SJSA1 (cell line): ENCODE measurements around the gene NARS2. TPM values are rescaled to one million over a fixed set of nuclear protein-coding genes. Genes with fewer than 3 reads are reported as not detected.
"Not testable (repeated sequence)": the region's sequence is repeated elsewhere in the genome, so short reads cannot be mapped to it uniquely, and the experiment has no call there.

Source experiments
- DNase-seq, 2 experiments: peaks; one replicate each; pipeline ENCODE4 v3.0.0-alpha.2; 2015 to 2020; ENCODE audit warnings: low spot score in 2 of 2, low read depth in 1 of 2
- H3K27ac ChIP-seq: fragments of 250-450 bp; sonication (Bioruptor Pico); 2 replicates; pipeline ENCODE4 v1.5.1; 2020; ENCODE audit warnings: mild to moderate bottlenecking, moderate library complexity
- H3K27me3 ChIP-seq: fragments of 250-450 bp; sonication (Bioruptor Pico); replicated peaks from 2 replicates; pipeline ENCODE4 v1.5.1; 2020; ENCODE audit warnings: mild to moderate bottlenecking, moderate library complexity
- H3K36me3 ChIP-seq: fragments of 250-450 bp; sonication (Bioruptor Pico); 2 replicates; pipeline ENCODE4 v1.5.1; 2020; ENCODE audit warnings: mild to moderate bottlenecking
- H3K4me1 ChIP-seq: fragments of 250-450 bp; sonication (Bioruptor Pico); replicated peaks from 2 replicates; pipeline ENCODE4 v1.6.1; 2021; ENCODE audit warnings: mild to moderate bottlenecking
- H3K4me3 ChIP-seq: fragments of 250-450 bp; sonication (Bioruptor Pico); 2 replicates; pipeline ENCODE4 v1.5.1; 2020; ENCODE audit warnings: mild to moderate bottlenecking
- H3K9me3 ChIP-seq: fragments of 250-450 bp; sonication (Bioruptor Pico); replicated peaks from 2 replicates; pipeline ENCODE4 v1.5.1; 2020; ENCODE audit warnings: mild to moderate bottlenecking
- total RNA-seq: library from RNA; depleted of rRNA; stranded (reverse); fragments of >200 nt; shearing (Covaris generic); gene quantifications from 2 replicates; pipeline ENCODE4 v1.2.3, GENCODE V29; 2014

Gene NARS2
- total RNA-seq, 1 experiment from 2014 or later: 20.8 TPM

GRCh38 chr11:78472382-78472781 lies 102.3 kb downstream of the NARS2 start:
- Histone ChIP-seq H3K27me3 (no peaks in the 10 kb centered on the region), H3K9me3 (no peaks in the 10 kb centered on the region)
- no peak for DNase-seq

GRCh38 chr11:78470861-78471442 lies 103.7 kb downstream of the NARS2 start:
- Histone ChIP-seq H3K4me3 (no peak overlapping the region), H3K4me1 (no peaks in the 10 kb centered on the region), H3K36me3 (no peaks in the 10 kb centered on the region), H3K27ac (no peak overlapping the region), H3K9me3 (no peaks in the 10 kb centered on the region), H3K27me3 (no peaks in the 10 kb centered on the region)
- no peak for DNase-seq

More at GRCh38 chr11:78472382-78472781, 102.3 kb downstream of the NARS2 start:
- Histone ChIP-seq H3K4me1 (no peaks in the 10 kb centered on the region), H3K36me3 (no peaks in the 10 kb centered on the region), H3K4me3 (no peak overlapping the region), H3K27ac (no peak overlapping the region)

GRCh38 chr11:78469896-78470295 lies 104.8 kb downstream of the NARS2 start:
- DNase-seq: no peak
- Histone ChIP-seq H3K9me3 (no peaks in the 10 kb centered on the region), H3K4me1 (no peaks in the 10 kb centered on the region), H3K27ac (no peak overlapping the region), H3K36me3 (no peaks in the 10 kb centered on the region), H3K4me3 (no peak overlapping the region), H3K27me3 (no peaks in the 10 kb centered on the region)

GRCh38 chr11:78467931-78468330 lies 106.7 kb downstream of the NARS2 start:
- no peak overlapping the region for H3K4me3 ChIP-seq
- no peaks in the 10 kb centered on the region for H3K36me3 ChIP-seq
- DNase-seq: no peak
- no peaks in the 10 kb centered on the region for H3K4me1 ChIP-seq
- H3K27ac ChIP-seq: no peak overlapping the region
- no peaks in the 10 kb centered on the region for H3K27me3 ChIP-seq
- no peaks in the 10 kb centered on the region for H3K9me3 ChIP-seq

- no peaks in the 10 kb centered on the region for H3K36me3 ChIP-seq
- no peak overlapping the region for H3K27ac ChIP-seq
- no peaks in the 10 kb centered on the region for H3K9me3 ChIP-seq
Observed at GRCh38 chr11:78467370-78467769, 107.3 kb downstream of the NARS2 start.

GRCh38 chr11:78465169-78465942 lies 109.3 kb downstream of the NARS2 start:
- Histone ChIP-seq H3K27ac (no peak overlapping the region), H3K9me3 (no peaks in the 10 kb centered on the region), H3K36me3 (no peaks in the 10 kb centered on the region), H3K4me1 (peaks cover 3% of the 10 kb centered on the region; the same call in 1 of the 2 replicates), H3K4me3 (no peak overlapping the region), H3K27me3 (no peaks in the 10 kb centered on the region)
- DNase-seq: no peak

More at GRCh38 chr11:78467370-78467769, 107.3 kb downstream of the NARS2 start:
- no peaks in the 10 kb centered on the region for H3K27me3 ChIP-seq
- no peak overlapping the region for H3K4me3 ChIP-seq
- DNase-seq: no peak
- H3K4me1 ChIP-seq: no peaks in the 10 kb centered on the region

GRCh38 chr11:78464787-78465168 lies 109.9 kb downstream of the NARS2 start:
- H3K4me1 ChIP-seq, DNase-seq, H3K36me3 ChIP-seq, H3K27me3 ChIP-seq, H3K27ac ChIP-seq, H3K4me3 ChIP-seq, H3K9me3 ChIP-seq: not testable (repeated sequence)

GRCh38 chr11:78460471-78460870 lies 114.2 kb downstream of the NARS2 start:
- Histone ChIP-seq H3K27me3 (no peaks in the 10 kb centered on the region), H3K9me3 (no peaks in the 10 kb centered on the region), H3K4me3 (no peak overlapping the region), H3K4me1 (peaks cover 3% of the 10 kb centered on the region; the same call in 1 of the 2 replicates), H3K36me3 (no peaks in the 10 kb centered on the region), H3K27ac (no peak overlapping the region)
- no peak for DNase-seq

- Histone ChIP-seq H3K36me3 (no peaks in the 10 kb centered on the region), H3K9me3 (no peaks in the 10 kb centered on the region), H3K27me3 (no peaks in the 10 kb centered on the region), H3K4me1 (peaks cover 3% of the 10 kb centered on the region; the same call in 1 of the 2 replicates), H3K27ac (no peak overlapping the region), H3K4me3 (no peak overlapping the region)
- no peak for DNase-seq
Observed at GRCh38 chr11:78459738-78460137, 114.9 kb downstream of the NARS2 start.

GRCh38 chr11:78457448-78457847 lies 117.2 kb downstream of the NARS2 start:
- H3K4me3 ChIP-seq: no peak overlapping the region
- H3K27me3 ChIP-seq: no peaks in the 10 kb centered on the region
- H3K9me3 ChIP-seq: no peaks in the 10 kb centered on the region
- peaks cover 3% of the 10 kb centered on the region; the same call in 1 of the 2 replicates for H3K4me1 ChIP-seq
- no peak for DNase-seq
- H3K36me3 ChIP-seq: no peaks in the 10 kb centered on the region
- no peak overlapping the region for H3K27ac ChIP-seq

- H3K4me1 ChIP-seq: no peaks in the 10 kb centered on the region
- no peaks in the 10 kb centered on the region for H3K27me3 ChIP-seq
- no peaks in the 10 kb centered on the region for H3K36me3 ChIP-seq
- no peak for DNase-seq
- H3K4me3 ChIP-seq: no peak overlapping the region
- H3K9me3 ChIP-seq: no peaks in the 10 kb centered on the region
- H3K27ac ChIP-seq: no peak overlapping the region
Observed at GRCh38 chr11:78453140-78453935, 121.3 kb downstream of the NARS2 start.

GRCh38 chr11:78451371-78452150 lies 123.1 kb downstream of the NARS2 start:
- Histone ChIP-seq H3K4me3 (no peak overlapping the region), H3K27ac (no peak overlapping the region)

GRCh38 chr11:78450866-78451265 lies 123.8 kb downstream of the NARS2 start:
- H3K36me3 ChIP-seq: no peaks in the 10 kb centered on the region
- H3K9me3 ChIP-seq: no peaks in the 10 kb centered on the region
- no peaks in the 10 kb centered on the region for H3K27me3 ChIP-seq
- DNase-seq: no peak
- no peaks in the 10 kb centered on the region for H3K4me1 ChIP-seq
- H3K4me3 ChIP-seq: no peak overlapping the region
- no peak overlapping the region for H3K27ac ChIP-seq

More at GRCh38 chr11:78451371-78452150, 123.1 kb downstream of the NARS2 start:
- DNase-seq: no peak
- H3K27me3 ChIP-seq: no peaks in the 10 kb centered on the region
- H3K9me3 ChIP-seq: no peaks in the 10 kb centered on the region
- no peaks in the 10 kb centered on the region for H3K4me1 ChIP-seq
- no peaks in the 10 kb centered on the region for H3K36me3 ChIP-seq
